MCF 10A (cell line): ENCODE measurements around the gene SND1. TPM values are rescaled to one million over a fixed set of nuclear protein-coding genes. Genes with fewer than 3 reads are reported as not detected.

ENCODE experiments used
- BruUV-seq: library from RNA; stranded (reverse); fragments of 400-500 nt; replicated peaks from 2 replicates; lab custom pipeline; 2021; lab: Mats Ljungman, UMichigan
- CTCF ChIA-PET: fragments of 300-600 bp; sonication (Branson Sonifier 250); formaldehyde crosslinking; extraction: SDS; loops from one replicate; lab custom pipeline; 2021; ENCODE audit warnings: antibody characterized with exemption, inconsistent platforms; lab: Yijun Ruan, JAX
- POLR2A ChIA-PET: fragments of 300-600, 350-650 bp; sonication (Branson Sonifier 250); formaldehyde crosslinking; extraction: SDS; loops from one replicate; lab custom pipeline; 2020; ENCODE audit warnings: antibody characterized with exemption, inconsistent platforms; lab: Yijun Ruan, JAX
- DNase-seq: peaks from one replicate; pipeline ENCODE4 v3.0.0-alpha.2; 2018; ENCODE audit not compliant: unreplicated experiment
- H3K27ac Mint-ChIP-seq: one replicate; pipeline ENCODE4 v1.8.0; 2022; ENCODE audit warnings: mild to moderate bottlenecking, low read depth, mixed read lengths; ENCODE audit not compliant: unreplicated experiment
- H3K27me3 Mint-ChIP-seq: one replicate; pipeline ENCODE4 v1.8.0; 2022; ENCODE audit warnings: mixed read lengths; ENCODE audit not compliant: insufficient read depth, unreplicated experiment
- H3K36me3 Mint-ChIP-seq: one replicate; pipeline ENCODE4 v1.8.0; 2022; ENCODE audit warnings: mild to moderate bottlenecking, moderate library complexity, mixed read lengths; ENCODE audit not compliant: insufficient read depth, unreplicated experiment
- H3K4me1 Mint-ChIP-seq: one replicate; pipeline ENCODE4 v1.8.0; 2022; ENCODE audit warnings: mixed read lengths; ENCODE audit not compliant: insufficient read depth, unreplicated experiment
- H3K4me3 Mint-ChIP-seq: one replicate; pipeline ENCODE4 v1.8.0; 2022; ENCODE audit warnings: mild to moderate bottlenecking, moderate library complexity, mixed read lengths; ENCODE audit not compliant: unreplicated experiment
- H3K9me3 Mint-ChIP-seq: one replicate; pipeline ENCODE4 v1.8.0; 2022; ENCODE audit warnings: mixed read lengths; ENCODE audit not compliant: unreplicated experiment
- CTCF ChIP-seq: fragments of 200-600 bp; IDR thresholded peaks from one replicate; pipeline ENCODE4 v1.8.0; 2022; ENCODE audit warnings: antibody characterized with exemption, mild to moderate bottlenecking; ENCODE audit not compliant: unreplicated experiment
- intact Hi-C: fragments of 100-400 bp; cut with micrococcal nuclease; formaldehyde crosslinking; loops from 2 replicates; pipeline ENCODE4 v1.14.1; 2022
- total RNA-seq: library from RNA; stranded (reverse); gene quantifications from 2 replicates; pipeline ENCODE4 v1.2.3, GENCODE V29; 2022

The SND1 gene
- total RNA-seq, 1 experiment from 2014 or later, result 297 TPM

GRCh38 chr7:128081351-128081750 lies 429.4 kb downstream of the SND1 start:
- no peak for TF ChIP-seq CTCF
- no peak for DNase-seq
- ChIA-PET CTCF (no interaction called here), POLR2A (no interaction called here)
- Mint-ChIP-seq H3K27me3 (no peaks in the 10 kb centered on the region), H3K4me3 (no peak overlapping the region), H3K27ac (no peak overlapping the region), H3K4me1 (no peaks in the 10 kb centered on the region), H3K9me3 (no peaks in the 10 kb centered on the region), H3K36me3 (peaks cover 62% of the 10 kb centered on the region)
- intact Hi-C loops, result no loop called here
- no TSS peak for BruUV-seq

GRCh38 chr7:128081808-128082207 lies 429.8 kb downstream of the SND1 start:
- no TSS peak for BruUV-seq
- Mint-ChIP-seq H3K27me3 (no peaks in the 10 kb centered on the region), H3K27ac (no peak overlapping the region), H3K4me1 (no peaks in the 10 kb centered on the region), H3K36me3 (peaks cover 60% of the 10 kb centered on the region), H3K9me3 (no peaks in the 10 kb centered on the region), H3K4me3 (no peak overlapping the region)
- intact Hi-C loops, result no loop called here
- CTCF ChIA-PET, result interaction anchor here (1.0 kb wide), 1 partner anchor 127 kb away, joined by 4 read pairs; no protein-coding TSS in a partner anchor
- no peak for DNase-seq
- POLR2A ChIA-PET, result no interaction called here
- TF ChIP-seq CTCF, result no peak

- H3K4me1 Mint-ChIP-seq, result no peaks in the 10 kb centered on the region
- H3K27me3 Mint-ChIP-seq, result no peaks in the 10 kb centered on the region
- no TSS peak for BruUV-seq
- no peaks in the 10 kb centered on the region for H3K9me3 Mint-ChIP-seq
- peaks cover 64% of the 10 kb centered on the region for H3K36me3 Mint-ChIP-seq
- POLR2A ChIA-PET, result no interaction called here
- no peak for TF ChIP-seq CTCF
- CTCF ChIA-PET, result interaction anchor here (1.0 kb wide), 1 partner anchor 126 kb away, joined by 4 read pairs; no protein-coding TSS in a partner anchor
- DNase-seq, result no peak
- H3K4me3 Mint-ChIP-seq, result no peak overlapping the region
- intact Hi-C loops, result no loop called here
- no peak overlapping the region for H3K27ac Mint-ChIP-seq
Measured at GRCh38 chr7:128082431-128082830, 430.4 kb downstream of the SND1 start.

GRCh38 chr7:128084896-128085608 lies 433.1 kb downstream of the SND1 start:
- CTCF ChIA-PET, result interaction anchor here (0.5 to 0.6 kb wide), 2 partner anchors 36 to 51 kb away, joined by 3 to 4 read pairs; no protein-coding TSS in a partner anchor
- Mint-ChIP-seq H3K4me1 (no peaks in the 10 kb centered on the region), H3K9me3 (no peaks in the 10 kb centered on the region), H3K4me3 (no peak overlapping the region), H3K27ac (peak overlapping the region; percentile 33), H3K27me3 (no peaks in the 10 kb centered on the region), H3K36me3 (peaks cover 79% of the 10 kb centered on the region)
- TF ChIP-seq CTCF, result no peak
- intact Hi-C loops, result no loop called here
- no peak for DNase-seq
- BruUV-seq, result no TSS peak
- POLR2A ChIA-PET, result no interaction called here
